GM19463 (cell line): ENCODE data around the gene NAXD.
"Not testable (repeated sequence)": the region's sequence is repeated elsewhere in the genome, so short reads cannot be mapped to it uniquely, and the experiment has no call there.

ENCODE experiments used
- ATAC-seq: cut with Tn5 transposase; IDR thresholded peaks from one replicate; pipeline ENCODE4 v1.9.1; 2021; ENCODE audit warnings: mild to moderate bottlenecking, moderate library complexity; ENCODE audit not compliant: unreplicated experiment

The NAXD gene

GRCh38 chr13:110662777-110663443, 47.6 kb downstream of the NAXD start:
- no peak for ATAC-seq

DNA sequence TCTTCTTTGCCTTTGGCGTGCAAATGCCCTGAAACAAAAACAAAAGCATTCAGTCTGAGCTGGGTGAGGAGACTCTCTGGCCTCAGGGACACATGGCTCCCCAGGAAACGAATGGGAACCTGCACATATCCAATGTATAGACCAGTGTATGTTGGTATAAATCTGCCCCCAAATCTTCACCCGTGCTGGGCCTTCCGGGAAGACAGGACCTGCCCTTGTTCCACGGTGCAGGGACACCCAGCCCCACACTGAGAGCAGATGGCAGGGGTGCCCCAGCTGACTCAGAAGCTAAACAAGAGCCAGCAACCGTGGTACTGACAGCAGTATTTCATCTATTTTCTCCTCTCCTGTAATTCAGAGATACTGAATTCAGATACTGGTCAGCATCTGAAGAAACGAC, 48.1 kb downstream of the NAXD start:
- no peak for ATAC-seq

GRCh38 chr13:110664041-110664440, 48.7 kb downstream of the NAXD start:
- no peak for ATAC-seq

DNA sequence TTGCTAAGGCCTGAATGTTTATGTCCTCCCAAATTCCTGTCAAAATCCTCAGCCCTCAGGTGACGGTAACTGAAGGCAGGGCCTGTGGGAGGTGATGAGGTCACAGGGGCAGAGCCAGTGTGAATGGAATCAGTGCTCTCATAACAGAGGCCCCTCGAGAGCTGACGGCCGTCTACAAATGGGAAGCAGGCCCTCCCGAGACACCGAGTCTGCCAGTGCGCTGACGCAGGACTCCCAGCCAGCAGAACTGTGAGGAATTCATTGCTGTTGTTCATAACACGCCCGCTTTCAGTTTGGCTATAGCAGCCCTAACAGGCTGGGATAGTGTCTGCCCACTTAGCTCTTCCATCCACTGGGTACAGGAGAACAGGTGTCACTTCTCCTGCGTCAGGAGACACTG, 49.3 kb downstream of the NAXD start:
- no peak for ATAC-seq

DNA sequence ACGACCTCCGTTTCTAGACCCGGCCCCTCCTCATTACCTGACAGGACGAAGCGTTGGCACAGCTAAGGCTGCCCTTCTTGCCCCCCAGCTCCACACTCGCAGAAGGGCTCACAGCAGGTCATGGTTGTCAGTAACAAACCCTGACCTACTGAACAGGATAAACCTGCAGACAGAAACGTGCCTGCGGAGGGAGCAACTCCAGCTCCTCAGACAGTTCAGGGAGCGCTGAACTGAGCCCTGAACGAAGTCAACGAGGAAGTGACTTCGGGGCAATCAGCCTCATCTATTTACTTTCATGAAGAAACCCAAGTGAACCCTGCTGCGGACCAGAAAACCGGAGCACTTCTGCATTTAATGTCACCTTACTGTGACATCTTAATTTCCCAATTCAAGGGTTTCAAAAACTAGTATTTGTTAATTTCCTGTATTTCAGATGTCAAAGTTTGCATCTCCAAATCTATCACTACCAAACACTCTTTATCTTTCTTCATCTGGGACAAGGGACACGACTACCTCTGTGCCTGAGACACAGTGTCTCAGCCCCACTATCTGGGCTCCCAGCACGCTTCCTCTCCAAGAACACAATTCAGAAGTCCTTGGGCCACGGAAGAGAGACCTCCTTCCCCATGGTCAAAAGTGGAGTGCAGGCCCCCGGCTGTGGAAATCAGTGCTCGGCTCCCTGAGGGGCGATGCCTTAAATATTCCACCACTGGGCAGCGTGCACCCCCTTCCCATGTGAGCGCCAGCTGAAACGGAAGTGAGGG, 50.3 kb downstream of the NAXD start:
- no peak for ATAC-seq

DNA sequence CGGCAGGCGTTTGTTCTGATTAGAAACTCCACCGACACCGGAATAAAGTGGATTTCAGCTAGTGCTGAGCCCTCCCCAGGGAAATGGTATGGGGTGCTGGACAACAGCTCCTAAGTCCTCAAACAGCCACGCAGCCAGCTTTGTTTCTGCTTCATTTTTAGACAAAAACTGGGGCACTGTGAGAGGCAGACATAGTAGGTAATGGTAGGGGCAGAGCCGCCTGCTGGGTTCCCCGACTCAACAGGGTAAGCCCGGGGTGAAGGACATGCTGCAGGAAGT, 50.8 kb downstream of the NAXD start:
- ATAC-seq: no peak

GRCh38 chr13:110669036-110669435, 53.7 kb downstream of the NAXD start:
- no peak for ATAC-seq

DNA sequence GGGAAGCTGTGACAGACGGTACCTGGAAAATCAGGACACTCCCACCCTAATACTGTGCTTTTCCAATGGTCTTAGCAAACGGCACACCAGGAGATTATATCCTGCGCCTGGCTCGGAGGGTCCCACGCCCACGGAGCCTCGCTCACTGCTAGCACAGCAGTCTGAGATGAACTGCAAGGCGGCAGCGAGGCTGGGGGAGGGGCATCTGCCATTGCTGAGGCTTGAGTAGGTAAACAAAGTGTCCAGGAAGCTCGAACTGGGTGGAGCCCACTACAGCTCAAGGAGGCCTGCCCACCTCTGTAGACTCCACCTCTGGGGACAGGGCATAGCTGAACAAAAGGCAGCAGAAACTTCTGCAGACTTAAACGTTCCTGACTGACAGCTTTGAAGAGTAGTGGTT, 54.5 kb downstream of the NAXD start:
- ATAC-seq: not testable (repeated sequence)

DNA sequence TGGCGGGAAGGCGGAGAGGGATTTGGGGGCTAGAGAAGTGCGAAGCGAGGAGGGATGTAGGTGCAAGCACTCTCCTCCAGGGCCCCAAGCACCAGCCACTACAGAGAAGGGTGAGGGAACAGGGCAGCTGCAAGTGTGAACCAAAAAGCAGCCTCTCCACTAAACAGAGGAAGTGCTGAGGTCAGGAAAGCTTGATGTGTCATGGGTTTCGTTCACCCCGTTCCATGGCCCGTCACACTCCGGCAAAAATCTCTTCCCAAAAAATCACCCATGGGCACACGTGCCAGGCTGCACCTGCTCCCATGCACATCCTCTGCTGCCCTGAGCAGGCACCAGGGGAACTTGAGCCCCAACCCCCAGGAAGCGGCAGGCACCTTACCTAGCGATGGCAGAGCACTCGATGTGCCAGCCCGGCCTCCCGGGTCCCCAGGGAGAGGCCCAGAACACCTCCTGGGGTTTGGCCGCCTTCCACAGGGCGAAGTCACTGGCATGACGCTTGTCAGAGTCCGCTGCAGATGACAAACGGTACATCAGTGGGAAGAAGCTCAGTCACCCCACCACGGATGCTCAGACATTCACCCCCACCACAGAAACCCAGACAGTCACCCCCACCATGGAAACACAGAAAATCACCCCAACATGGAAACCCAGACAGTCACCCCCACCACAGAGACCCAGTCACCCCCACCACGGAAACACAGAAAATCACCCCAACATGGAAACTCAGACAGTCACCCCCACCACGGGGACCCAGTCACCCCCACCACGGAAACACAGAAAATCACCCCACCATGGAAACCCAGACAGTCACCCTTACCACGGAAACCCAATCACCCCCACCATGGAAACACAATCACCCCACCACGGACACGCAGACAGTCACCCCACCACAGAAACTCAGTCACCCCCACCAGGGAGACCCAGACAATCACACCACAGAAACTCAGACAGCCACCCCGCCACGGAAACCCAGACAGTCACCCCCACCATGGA, 61.5 kb downstream of the NAXD start:
- peak; percentile 60 for ATAC-seq

GRCh38 chr13:110677731-110678545, 62.6 kb downstream of the NAXD start:
- ATAC-seq: no peak

GRCh38 chr13:110680852-110681251, 65.5 kb downstream of the NAXD start:
- ATAC-seq: no peak

DNA sequence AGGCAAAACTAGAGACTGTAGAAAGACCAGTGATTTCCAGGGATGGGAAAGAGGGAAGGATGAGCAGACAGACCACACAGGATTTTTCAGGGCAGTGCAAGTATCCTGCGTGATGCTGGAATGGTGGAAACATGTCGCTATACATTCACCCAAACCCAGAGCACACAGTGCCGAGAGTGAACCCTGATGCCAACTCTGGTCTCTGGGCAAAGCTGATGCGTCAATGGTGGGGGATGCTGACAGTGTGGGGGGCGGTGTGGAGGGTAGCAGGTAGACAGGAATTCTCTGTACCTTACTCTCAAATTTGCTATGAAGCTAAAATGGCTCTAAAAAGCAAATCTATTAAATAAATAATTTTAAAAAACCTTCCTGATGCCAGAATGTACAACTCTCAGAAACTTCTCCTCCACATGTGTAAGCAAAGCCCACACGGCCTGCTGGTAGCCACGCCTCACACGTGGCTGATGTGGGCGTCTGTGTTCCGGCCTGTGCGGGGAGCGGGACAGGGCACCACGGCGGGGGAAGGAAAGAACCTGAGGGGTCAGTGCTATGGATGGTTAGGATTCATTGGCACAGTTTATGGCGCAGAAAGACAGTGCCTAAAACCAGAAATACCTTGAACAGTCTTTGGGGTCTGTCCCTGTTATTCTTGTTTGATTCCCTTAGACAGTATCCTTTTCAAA, 66.7 kb downstream of the NAXD start:
- no peak for ATAC-seq

- no peak for ATAC-seq
Measured at GRCh38 chr13:110682746-110683145, 67.4 kb downstream of the NAXD start.

DNA sequence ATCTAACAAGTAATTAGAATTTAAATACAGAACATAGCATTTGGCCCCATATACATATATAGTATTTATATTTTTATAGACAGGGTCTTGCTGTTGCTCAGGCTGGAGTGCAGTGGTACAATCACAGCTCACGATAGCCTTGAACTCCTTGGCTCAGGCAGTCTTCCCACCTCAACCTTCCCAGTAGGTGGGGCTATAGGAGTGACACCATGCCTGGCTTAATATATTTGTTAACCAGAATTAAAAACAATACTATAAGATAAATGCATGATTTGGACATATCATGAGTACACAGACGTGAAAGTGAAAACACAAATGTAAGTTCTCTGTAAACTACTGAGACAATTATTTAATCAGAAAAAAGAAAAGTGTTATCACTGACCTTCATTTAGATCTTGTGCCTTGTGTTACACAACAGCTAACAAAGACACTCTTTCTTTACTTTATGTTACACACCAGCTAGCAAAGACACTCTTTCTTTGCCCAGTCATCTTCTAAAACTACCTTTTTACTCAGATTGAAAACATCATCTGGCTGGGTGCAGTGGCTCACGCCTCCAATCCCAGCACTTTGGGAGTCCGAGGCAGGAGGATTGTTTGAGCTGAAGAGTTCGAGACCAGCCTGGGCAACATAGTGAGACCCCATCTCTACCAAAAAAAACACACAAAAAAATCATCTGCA, 68.0 kb downstream of the NAXD start:
- ATAC-seq: no peak

DNA sequence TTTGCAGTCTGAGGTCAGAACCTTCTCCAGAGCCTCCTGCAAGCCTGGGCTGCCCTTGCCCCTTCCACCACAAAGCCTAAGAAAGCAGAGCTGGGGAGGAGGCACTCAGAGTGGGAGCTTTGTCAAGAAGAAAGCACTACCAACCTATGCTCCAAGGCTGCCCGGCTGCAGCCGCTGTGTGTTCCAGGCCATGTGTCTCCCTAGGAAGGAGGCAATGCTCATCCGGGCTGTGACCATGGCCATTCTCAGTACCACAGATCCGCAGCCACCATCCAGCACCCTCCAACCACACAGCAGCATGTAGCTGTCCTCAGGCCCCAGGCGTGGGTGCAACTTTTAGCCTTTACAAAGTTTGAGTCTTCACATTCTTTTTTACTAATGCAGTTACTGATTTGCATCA, 68.6 kb downstream of the NAXD start:
- no peak for ATAC-seq

DNA sequence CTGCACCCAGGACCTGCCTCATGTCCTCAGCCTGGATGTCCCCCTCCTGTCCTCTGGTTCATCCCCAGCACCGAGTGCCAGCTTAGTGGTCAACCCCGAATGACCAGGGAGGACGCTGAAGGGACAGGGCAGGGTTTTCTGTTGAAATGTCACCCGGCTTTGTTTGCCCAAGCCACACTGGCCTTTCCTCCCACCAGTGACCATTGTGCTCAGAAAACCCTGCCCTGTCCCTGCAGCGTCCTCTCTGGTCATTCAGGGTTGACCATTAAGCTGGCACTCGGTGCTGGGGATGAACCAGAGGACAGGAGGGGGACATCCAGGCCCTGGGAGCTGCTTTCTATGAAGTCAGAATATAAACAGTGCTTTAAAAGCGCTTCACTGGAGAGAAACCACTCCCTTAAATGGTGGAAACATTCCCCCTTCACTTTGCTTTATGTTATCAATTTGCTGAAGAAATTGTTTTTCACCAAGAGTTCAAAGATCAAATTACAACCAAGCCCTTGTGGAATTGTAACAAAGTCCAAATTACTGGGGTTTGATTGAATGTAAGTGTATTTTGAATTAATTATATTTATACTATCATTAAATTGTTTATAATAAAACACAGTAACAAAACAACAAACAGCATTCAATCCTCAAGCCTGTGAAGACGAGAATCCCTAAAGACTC, 69.2 kb downstream of the NAXD start:
- ATAC-seq: no peak

DNA sequence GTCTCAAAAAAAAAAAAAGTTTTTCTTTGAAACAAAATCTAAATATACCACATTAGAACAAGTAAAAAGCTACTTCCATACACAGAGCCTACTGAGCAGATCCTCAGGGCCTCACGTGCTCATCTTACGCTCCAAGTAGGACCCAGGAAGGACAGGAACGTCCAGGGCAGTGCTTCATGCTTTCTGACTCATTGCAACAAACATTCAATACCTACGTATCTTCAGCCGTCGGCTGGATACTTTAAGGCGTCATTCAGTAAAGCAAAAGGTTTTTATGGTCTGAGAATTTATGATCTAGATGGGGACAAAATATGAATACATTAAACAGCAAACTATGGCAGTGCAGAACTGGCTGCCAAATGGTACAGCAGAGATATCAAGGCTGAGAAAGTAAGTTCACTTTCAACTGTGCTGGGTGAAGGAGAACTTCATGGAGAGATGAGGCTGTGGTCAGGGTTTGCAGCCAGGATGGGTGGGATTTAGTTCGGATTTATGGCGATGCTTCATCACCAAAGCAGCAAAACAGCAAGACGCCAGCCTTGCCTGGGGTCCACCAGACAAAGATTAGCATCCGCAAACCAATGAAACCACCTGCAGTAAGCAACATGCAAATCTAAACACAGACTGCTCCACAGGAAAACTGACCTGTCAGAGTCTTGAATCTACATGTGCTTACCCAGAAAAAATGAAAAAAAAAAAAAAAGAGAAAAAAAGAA, 70.1 kb downstream of the NAXD start:
- ATAC-seq: no peak

DNA sequence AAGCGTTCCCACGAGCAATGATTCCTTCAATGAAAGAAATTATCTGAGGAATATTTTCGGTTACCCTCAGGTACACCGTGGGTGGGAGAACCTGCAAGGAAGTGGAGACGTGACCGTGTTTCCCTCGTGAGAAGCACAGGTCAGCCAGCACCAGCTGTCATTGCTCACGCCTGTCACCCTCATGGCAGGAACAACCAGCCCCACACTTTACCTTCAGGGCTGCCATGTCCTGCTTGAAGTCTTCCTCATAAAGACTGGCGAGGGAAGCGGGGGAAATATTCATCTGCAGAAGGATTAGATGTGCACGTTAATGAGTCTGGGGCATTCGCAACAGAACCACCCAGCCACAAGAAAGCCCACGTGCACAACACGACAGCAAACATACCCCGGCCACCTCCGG, 72.4 kb downstream of the NAXD start:
- ATAC-seq: no peak

DNA sequence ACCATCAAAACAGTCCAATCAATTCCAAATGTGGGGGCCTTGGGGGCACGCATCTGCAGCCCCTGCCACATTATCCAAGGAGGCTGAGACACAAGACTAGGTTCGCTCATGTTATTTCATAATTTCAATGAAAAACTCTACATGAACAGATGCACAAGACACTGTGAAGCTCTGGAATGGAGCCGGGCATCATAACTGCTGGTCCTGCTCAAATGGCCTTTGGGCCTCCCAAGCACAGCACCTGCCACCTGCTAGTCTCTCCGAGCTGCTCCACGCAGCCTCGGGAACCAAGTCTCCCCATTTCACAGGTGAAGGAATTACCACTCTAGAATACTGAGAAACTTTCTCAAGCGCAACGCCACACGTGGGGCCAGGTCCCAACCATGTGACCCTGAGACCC, 73.7 kb downstream of the NAXD start:
- ATAC-seq: no peak
